ENCODE data around the gene CANX. TPM values are rescaled to one million over a fixed set of nuclear protein-coding genes. Genes with fewer than 3 reads are reported as not detected.

Gene CANX
- total RNA-seq, 1 donor from 2014 or later, result 630 TPM

DNA sequence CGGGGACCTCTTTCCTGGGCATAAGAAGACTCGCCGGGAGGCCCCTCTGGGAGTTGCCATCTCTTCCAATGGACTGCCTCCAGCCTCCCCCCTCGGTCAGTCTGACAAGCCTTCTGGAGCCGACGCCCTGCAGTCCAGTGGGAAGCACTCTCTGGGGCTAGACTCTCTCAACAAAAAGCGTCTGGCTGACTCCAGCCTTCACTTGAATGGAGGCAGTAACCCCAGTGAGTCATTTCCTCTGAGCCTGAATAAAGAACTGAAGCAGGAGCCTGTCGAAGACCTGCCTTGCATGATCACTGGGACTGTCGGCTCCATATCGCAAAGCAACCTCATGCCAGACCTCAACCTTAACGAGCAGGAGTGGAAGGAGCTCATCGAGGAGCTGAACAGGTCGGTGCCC lies 66.6 kb downstream of the CANX start:
- no peak for TF ChIP-seq CTCF (IDR thresholded peaks at IDR 0.05)
- DNase-seq, result no peak
- Histone ChIP-seq H3K27ac (no peak overlapping the region), H3K27me3 (no peaks in the 10 kb centered on the region), H3K36me3 (peaks cover 49% of the 10 kb centered on the region), H3K9me3 (no peaks in the 10 kb centered on the region), H3K4me1 (peaks cover 49% of the 10 kb centered on the region), H3K4me3 (no peak overlapping the region)
- ATAC-seq, result peak; percentile 45
- intact Hi-C loops (cut with DNase I), result no loop called here

- no peak overlapping the region for H3K27ac ChIP-seq
- DNase-seq (no peak), ATAC-seq (no peak)
- peaks cover 47% of the 10 kb centered on the region for H3K4me1 ChIP-seq
- H3K4me3 ChIP-seq, result no peak overlapping the region
- H3K9me3 ChIP-seq, result no peaks in the 10 kb centered on the region
- no peaks in the 10 kb centered on the region for H3K27me3 ChIP-seq
- intact Hi-C loops (cut with DNase I), result no loop called here
- peaks cover 57% of the 10 kb centered on the region for H3K36me3 ChIP-seq
- no peak for TF ChIP-seq CTCF (IDR thresholded peaks at IDR 0.05)
Measured at GRCh38 chr5:179766021-179766725, 67.4 kb downstream of the CANX start.

- no peak for TF ChIP-seq CTCF (IDR thresholded peaks at IDR 0.05)
- peaks cover 64% of the 10 kb centered on the region for H3K36me3 ChIP-seq
- no peak for ATAC-seq
- peaks cover 40% of the 10 kb centered on the region for H3K4me1 ChIP-seq
- intact Hi-C loops (cut with DNase I), result no loop called here
- H3K27ac ChIP-seq, result no peak overlapping the region
- DNase-seq, result no peak
- no peaks in the 10 kb centered on the region for H3K27me3 ChIP-seq
- H3K4me3 ChIP-seq, result no peak overlapping the region
- H3K9me3 ChIP-seq, result no peaks in the 10 kb centered on the region
Measured at GRCh38 chr5:179766726-179767455, 68.1 kb downstream of the CANX start.

DNA sequence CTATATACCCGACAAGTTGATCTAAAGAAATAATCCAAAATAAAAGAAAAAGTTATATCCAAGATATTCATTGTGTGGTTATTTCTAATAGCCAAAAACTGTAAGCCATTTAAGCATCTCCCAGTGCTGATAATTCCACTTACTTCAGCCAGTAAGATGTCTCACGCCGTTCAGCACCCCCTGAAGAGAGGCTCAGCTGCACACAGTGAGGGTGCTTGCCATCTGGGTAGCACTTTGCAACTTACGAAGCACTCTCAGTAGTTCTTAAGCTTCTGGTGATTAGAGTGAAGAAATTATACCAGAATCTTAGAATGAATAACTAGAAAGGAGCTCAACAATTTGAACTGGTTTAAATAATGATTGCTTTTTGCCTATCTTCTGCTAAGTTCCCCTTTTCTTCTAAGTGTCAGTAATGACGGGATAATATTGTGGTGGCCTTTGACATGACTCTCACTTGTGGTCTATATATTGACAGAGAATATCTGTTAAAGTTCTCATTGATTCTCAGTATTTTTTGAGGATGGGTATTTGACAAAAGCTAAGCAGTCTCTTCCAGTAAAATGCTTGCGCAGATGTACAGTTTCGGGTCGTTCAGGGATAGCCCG lies 68.8 kb downstream of the CANX start:
- Histone ChIP-seq H3K27ac (no peak overlapping the region), H3K27me3 (no peaks in the 10 kb centered on the region), H3K4me1 (peaks cover 33% of the 10 kb centered on the region), H3K9me3 (no peaks in the 10 kb centered on the region), H3K4me3 (no peak overlapping the region), H3K36me3 (peaks cover 71% of the 10 kb centered on the region)
- TF ChIP-seq CTCF (IDR thresholded peaks at IDR 0.05), result no peak
- ATAC-seq (no peak), DNase-seq (no peak)
- intact Hi-C loops (cut with DNase I), result no loop called here

- intact Hi-C loops (cut with DNase I), result no loop called here
- no peak for DNase-seq
- H3K36me3 ChIP-seq, result peaks cover 80% of the 10 kb centered on the region
Measured at GRCh38 chr5:179768326-179769085, 69.7 kb downstream of the CANX start.

More at GRCh38 chr5:179768326-179769085, 69.7 kb downstream of the CANX start:
- no peak for TF ChIP-seq CTCF (IDR thresholded peaks at IDR 0.05)
- H3K4me3 ChIP-seq, result no peak overlapping the region
- H3K9me3 ChIP-seq, result no peaks in the 10 kb centered on the region
- H3K27me3 ChIP-seq, result no peaks in the 10 kb centered on the region
- peaks cover 24% of the 10 kb centered on the region for H3K4me1 ChIP-seq
- H3K27ac ChIP-seq, result no peak overlapping the region
- no peak for ATAC-seq
